ENCODE measurements around the gene CCDC120.

Gene CCDC120

DNA sequence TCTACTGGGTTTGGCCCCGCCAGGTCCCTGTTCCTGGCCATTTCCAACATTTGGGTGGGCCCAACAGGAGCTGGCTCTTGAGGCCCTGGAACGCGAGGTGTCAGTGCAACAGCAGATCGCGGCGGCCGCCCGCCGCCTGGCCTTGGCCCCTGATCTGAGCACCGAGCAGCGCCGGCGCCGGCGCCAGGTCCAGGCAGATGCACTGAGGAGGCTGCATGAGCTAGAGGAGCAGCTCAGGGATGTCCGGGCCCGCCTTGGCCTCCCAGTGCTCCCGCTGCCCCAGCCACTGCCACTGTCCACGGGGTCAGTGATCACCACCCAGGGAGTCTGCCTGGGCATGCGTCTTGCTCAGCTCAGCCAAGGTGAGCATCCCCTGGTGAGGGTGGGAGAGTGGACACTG is 5.5 kb downstream of the CCDC120 start:
- DNase-seq, result no peak

DNA sequence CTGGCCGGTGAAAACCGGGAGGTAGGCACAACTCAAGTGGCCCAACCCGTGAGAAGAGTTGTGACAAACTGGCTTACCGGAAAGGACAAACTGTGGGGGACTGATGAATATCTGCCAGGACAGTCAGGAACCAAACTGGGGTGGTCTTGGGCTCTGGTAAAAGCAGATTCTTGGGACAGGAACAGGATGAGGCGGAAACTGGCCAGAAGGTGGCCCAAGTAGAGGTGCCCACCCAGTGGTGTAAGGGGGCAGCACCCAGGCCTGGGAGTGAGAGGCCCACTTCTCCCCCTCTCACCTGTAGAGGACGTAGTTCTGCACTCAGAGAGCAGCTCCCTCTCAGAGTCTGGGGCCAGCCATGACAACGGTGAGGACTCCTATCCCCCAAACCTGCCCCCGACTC is 5.9 kb downstream of the CCDC120 start:
- no peak for DNase-seq

DNA sequence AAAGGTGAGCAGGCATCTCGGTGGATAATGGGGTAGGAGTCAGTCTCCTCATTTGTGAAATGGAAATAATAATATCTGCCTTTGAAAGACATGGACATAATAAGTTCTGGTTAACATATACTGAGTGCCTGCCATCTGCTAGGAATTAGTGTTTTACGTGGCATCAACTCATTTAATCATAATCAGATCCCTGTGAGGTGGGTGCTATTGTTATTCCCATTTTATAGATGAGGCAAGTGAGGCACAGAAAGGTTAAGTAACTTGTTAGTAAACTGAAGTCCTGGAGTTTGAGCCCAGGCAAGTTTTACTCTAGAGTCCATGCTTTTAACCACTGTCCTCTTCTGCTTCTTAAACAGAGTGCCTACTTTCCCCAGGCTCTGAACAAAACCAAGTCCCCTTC is 7.5 kb downstream of the CCDC120 start:
- no peak for DNase-seq

DNA sequence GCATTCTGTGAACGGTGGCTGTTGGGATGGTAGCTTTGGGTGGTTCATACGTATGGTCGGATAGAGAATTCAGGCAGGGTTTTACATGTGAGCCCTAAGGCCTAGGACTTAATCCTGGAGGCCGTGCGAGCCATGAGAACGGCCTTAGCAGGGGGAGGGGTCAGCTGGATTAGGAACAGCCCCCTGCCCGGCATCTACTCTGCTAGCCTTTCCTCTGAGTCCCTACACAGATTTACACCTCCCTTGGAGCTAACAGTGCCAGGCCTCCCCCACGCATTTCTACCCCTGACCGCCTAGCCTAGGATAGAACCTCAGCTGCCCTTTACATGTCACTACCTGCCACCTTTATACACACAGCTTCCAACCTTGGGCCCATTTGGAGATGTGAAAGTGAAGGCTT is 7.9 kb downstream of the CCDC120 start:
- DNase-seq, result no peak

DNA sequence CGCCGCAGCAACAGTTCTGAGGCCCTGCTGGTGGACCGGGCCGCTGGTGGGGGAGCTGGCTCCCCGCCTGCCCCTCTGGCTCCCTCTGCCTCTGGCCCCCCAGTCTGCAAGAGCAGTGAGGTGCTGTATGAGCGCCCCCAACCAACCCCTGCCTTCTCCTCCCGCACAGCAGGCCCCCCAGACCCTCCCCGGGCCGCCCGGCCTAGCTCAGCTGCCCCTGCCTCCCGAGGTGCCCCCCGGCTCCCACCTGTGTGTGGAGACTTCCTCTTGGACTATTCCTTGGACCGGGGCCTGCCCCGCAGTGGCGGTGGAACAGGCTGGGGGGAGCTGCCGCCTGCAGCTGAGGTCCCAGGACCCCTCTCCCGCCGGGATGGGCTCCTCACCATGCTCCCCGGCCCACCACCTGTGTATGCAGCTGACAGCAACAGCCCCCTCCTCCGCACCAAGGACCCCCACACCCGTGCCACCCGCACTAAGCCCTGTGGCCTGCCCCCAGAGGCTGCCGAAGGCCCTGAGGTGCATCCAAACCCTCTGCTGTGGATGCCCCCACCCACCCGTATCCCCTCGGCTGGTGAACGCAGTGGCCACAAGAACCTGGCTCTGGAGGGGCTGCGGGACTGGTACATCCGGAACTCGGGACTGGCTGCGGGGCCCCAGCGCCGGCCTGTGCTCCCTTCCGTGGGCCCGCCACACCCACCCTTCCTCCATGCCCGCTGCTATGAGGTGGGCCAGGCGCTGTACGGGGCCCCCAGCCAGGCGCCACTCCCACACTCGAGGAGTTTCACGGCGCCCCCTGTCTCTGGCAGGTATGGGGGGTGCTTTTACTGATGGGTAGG is 8.7 kb downstream of the CCDC120 start:
- no peak for DNase-seq

DNA sequence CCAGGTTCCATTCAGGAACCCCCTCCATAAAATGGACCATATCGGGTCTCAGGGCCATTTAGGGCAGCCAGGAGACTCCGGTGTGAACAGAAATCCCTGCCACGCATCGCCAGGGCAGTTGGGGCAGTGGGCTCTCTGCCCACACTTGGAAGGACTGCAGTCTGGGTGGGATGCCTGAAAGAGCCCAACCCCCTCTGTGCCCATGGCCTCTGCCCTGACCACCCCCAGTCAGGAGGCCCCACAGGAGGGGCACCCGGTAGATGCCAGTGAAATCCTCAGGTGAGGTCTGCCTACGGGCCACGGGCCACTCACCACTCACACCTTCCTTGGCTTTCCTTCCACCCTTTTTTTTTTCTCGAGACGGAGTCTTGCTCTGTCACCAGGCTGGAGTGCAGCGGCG is 10.2 kb downstream of the CCDC120 start:
- DNase-seq, result no peak

DNA sequence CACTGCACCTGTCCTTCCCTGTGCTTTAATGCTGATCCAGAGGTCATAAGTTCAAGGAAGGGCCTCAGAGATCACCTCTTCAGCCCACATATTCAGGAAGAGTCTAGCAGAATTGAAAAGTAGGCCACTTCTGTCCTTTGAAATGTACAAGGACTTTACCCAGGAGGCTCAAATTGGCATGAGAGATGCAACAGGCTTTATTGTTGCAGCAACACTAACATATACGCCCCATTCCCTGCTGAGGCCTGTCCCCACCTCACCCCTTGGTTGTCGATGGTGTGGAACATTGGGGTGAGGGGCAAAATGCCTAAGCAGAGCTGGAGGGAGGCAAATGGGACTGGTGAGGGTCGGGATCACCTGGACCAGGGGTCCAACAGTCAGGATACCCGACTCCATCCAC is 12.2 kb downstream of the CCDC120 start:
- no peak for DNase-seq

DNA sequence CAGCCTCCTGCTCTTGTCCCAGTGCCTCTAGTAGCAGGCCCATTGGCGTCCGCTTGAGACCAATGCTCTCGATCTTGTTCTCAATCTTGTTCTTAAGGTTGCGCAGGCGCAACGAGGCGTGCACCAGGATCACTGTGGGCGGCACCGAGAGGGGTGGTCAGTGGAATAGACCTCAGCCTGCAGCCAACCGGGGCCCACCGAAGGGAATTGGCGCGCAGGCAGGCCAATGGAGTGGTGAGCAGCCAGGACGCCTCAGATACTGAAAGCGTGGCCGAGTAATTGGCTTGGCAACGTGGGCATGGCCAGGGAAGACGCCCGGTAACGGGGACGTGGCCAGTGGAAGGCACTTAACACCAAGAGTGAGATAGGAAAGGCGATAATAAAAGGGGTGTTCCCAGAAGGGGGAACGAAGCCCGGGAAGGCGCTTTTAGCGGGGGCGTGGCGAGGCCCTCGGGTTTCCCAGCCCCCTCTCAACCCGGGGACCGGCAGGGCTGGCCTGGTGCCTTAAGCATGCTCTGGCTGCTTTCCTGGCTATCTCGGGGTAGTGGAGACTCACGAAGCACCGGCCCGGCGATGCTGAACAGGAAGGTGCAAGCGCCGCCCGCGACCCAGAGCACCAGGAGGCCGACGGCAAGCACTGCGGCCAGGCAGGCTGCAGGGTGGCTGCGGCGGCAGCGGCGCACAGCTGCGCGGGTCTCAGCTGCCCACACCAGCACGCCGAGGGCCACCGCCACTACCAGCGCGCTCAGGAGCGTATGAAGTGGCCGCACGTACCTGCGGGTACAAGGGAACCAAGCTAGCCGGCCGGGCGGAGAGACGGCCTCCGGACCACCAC is 13.3 kb downstream of the CCDC120 start:
- DNase-seq, result no peak

DNA sequence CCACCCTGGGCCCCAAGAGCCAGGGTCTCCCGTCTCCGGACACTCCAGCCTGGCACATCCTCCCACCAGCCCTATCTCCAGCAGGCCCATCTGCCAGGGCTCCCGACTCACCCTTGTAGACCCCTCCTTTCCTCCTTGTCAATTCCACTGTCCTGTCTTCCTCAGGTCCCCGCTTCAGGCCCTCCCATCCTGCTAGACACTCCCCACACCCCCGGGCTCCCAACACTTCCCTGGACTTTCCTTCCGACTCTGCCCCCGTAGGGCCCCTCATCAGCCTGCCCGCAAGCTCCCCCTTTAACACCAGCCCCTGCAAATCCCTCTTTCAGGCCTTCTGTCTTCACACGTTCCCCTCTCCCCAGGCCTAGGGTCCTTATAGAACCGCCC is 13.9 kb downstream of the CCDC120 start:
- no peak for DNase-seq

DNA sequence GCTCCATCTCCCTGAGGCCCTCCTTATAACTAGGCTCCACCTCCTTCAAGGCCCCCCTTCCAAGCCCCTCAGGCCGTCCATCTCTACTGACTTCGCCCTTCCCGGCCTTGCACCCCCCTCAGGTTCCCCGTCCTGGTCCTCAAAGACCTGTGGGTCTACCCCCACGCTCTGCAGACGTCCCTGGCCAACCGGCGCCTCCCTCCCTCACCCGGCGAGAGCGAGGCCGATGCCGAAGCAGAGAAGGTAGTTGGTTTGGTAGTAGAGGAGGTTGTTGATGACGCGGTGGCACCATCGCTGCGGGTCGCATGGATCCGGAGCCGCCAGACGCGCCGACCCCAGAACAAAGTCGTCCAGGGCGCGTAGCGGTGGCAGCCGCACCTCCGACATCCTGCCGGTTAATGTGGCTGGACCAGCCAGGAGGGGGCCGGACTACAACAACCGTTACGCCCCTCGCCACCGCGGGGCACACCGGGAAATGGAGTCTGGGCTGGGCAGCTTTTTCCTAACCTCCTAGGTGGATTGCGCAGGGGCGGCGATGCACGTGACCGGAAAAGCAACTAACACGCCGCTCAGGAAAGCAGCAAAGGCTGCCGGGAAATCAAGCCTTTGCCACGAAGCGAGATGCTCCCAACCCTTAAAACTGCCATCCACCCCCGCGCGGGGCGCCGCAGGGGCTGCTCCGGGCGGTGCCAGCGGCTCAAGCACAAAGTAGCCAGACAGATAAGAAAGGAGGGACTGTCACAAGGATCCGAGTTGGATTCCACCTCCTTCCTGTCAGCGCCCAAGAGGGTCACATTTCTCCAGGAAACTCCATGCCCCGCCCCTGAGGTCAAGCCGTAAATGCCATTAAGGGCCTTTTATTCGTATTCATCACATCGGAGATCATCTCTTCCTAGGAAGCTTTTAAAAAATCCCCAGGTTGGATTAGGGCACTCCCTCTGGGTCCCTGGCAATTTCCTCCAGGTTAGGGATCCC is 15.1 kb downstream of the CCDC120 start, which contains the start of gene PRAF2:
Gene PRAF2, minus strand, starts transcription at position 402 of the 975 bp plus-strand sequence. Its CDS starts 15 bp downstream, at position 387.
- DNase-seq, result peak; percentile 87 to 93

DNA sequence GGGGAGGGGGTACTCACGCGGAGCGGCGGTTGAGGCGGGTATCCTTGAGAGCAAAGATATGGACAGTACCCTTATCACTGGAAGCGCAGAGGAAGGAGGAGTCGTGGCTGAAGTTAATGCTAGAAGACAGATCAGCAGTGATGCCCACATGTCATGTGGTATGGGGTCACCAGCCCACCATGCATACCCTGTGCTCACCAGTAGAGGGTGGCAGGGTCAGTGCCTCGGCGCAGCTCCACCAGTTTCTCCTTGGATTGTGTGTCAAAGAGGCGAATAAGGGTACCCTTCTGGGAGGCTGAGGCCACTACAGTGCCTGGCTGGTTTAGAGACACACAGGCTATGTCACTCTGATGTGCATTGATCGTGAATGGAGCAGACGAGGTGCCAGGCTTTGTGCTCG is 16.5 kb downstream of the CCDC120 start:
- no peak for DNase-seq

DNA sequence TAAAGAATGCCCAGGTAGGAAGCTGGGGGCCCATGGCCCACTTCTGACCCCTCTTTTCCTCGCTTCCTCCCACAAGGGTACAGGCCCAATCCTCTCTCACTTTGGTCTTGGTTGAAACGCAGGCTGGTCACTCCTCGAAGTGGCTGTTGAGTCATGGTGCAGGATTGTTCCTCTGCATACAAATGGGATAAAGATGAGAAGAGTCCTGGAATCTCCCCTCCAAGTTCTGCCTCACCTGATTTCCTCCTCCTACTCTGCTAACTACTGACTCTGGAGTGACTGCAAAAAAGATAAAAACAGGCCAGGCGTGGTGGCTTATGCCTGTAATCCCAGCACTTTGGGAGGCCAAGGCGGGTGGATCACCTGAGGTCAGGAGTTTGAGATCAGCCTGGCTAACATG is 19.1 kb downstream of the CCDC120 start:
- no peak for DNase-seq

DNA sequence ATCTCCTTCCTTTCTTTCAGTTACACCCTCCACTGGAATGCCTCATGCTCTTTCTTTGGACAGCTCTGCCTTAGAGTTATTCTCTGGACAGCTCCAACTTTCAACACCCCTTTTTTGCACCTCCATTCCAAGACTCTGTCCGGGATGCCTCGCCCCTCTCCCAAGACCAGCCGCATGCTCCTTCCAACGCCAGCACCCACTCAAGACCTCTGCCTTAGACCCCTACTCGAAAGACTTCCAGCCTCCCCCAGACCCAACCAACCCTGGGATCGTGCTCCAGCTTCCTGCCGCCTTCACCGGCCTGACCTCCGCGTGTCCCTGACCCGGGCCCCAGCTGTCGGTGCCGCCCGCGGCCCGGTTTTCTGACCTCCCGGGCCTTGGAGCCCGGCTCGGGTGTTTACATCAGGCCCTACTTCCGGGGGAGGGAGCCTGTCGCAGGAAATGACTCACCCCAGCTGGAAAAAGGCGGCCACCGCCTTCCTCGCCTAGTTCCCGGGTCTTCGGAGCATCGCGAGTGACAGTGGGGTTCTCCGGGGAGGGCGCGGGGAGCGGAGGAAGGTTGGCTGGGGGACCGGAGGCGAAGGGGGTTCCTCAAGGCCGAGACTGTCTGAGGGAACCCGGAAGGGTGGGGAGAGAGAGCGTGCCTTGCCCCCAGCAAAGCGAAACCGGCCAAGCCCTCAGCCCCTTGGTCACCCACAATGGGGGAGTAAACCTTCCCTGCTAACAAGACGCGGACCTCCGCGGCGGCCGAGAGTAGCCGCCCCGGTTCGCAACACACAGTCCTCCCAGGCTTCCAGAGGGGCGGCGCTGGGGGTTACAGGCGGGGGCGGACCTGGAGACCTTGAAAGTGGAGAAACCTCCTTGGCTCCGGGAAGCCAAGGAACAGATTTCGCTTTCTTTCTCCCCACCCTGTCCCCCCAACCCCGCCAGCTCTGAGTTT is 21.0 kb downstream of the CCDC120 start, which contains the start of gene WDR45:
Gene WDR45, minus strand, starts transcription at position 399 of the 940 bp plus-strand sequence. CDS start 1,792 bp downstream, outside the sequence.
- peak; percentile 14 to 45 for DNase-seq

DNA sequence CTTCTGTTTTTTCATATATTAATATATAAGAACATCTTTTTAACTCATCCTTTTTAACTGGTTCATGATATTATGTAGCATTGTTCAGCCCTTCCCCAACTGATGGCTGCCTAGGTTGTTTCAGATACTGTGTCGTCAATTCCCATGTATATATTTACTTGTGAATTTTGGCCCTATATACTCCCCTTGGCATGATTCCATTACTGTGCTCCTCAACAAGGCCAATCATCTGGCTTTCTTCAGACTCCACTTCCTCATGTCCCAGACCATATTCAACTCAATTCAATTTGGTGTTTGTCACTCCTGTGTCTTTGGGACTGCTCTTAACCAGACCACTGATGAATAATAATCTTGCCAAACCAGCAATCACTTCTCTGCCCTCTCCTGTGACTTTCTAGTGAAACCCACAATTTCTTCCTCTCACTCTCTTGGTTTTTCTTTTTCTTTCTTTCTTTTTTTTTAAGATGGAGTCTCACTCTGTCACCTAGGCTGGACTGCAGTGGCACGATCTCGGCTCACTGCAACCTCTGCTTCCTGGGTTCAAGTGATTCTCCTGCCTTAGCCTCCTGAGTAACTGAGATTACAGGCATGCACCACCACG is 23.6 kb downstream of the CCDC120 start:
- no peak for DNase-seq

DNA sequence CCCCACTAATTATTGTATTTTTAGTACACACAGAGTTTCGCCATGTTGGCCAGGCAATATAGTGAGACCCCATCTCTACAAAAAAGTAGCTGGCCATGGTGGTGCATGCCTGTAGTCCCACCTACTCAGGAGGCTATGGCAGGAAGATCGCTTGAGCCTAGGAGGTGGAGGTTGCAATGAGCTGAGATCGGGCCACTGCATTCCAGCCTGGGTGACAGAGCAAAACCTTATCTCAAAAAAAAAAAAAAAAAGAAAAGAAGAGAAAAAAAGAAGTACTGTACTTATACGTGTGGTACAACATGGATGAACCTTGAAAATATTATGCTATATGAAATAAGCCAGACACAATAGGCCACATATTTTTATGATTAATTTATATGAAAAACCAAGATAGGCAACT is 30.8 kb downstream of the CCDC120 start:
- no peak for DNase-seq

DNA sequence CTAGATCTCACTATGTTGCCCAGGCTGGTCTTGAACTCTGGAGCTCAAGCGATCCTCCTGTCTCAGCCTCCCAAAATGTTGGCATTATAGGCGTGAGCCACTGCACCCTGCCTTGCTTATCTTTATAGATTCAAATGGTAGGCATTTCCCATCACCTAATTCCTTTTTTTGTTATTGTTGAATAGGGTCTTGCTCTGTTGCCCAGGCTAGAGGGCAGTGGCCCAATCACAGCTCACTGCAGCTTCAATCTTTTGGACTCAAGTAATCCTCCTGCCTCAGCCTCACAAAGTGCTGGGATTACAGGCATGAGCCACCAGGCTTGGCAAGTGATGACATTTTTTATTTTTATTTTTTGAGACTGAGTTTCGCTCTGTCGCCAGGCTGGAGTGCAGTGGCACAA is 37.6 kb downstream of the CCDC120 start:
- no peak for DNase-seq

DNA sequence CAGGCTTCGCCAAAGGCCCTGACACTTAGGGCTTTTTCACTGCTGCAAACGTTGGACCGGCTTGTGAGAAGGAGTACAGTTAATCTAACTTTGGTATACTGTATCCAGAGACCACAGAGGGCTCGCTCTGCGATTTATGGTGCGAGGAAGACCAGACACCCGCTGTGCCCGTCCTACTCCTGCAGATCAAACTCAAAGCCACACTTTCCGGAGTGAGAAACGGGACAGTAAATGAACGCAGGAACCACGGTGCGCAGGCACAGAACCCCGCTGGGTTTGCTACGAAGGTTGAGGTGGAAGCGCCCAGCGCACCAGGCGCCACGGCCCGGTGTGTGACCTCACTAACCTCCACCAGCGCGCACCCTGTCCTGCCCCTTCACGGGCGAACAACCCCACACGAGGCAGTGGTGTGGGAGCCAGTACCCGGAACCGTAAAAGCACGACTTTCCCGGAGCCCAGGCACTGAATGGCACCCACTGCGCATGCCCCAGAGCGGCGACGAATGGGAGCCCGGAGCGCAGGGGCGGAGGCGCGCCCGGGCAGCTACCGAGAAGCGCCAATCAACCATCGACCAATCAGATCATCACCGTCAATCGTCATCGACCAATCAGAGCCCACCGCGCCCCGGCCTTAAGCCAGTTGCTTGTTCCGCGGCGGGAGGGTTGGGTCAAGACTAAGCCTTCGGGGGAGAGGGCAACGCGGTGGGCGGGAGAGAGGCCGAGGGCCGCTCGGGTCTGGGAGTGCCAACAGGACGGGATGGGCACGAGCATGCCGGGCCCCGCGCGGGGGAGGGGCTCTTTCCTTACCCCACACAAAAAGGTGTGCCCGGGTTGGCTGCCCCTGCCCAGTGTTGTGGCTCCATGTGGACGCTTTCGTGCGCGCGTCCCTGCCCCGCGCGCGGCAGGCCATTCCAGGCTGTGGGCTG is 42.2 kb downstream of the CCDC120 start:
- DNase-seq, result peak; percentile 92 to 95

DNA sequence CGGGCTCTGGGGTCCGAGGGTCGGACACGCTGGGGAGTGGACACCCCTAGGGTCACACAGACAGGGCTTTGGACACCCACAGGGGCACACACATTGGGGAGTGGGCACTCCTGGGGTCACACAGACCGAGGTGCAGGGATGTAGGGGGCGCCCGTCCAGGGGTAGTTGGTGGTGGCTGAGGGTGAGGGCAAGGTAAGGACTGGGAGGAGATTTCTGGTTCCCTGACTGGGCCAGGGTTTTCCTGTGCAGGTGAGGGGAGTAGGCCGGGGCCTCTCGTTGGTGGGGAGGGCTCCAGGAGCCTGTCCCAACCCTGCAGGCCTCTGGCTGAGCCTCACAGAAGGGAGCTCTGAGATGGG is 42.8 kb downstream of the CCDC120 start:
- DNase-seq, result no peak

DNA sequence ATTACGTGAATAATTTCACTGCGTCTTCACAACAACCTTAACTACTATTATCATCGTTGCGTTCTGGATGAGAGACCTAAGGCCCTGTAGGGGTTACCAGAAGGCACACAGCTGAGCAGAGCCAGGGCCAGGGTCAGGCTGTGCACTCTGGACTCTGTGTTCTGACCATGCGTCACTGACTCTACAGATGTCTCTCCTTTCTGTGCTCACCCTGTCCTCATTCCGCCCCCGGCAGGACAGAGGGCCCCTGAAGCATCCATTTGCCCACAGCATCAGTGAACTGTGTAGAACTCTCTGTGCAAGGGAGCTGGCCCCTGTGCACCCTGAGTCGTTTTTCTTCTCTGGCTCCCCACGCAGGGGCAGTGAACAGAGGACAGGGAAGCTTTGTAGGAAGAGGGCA is 43.4 kb downstream of the CCDC120 start:
- no peak for DNase-seq

DNA sequence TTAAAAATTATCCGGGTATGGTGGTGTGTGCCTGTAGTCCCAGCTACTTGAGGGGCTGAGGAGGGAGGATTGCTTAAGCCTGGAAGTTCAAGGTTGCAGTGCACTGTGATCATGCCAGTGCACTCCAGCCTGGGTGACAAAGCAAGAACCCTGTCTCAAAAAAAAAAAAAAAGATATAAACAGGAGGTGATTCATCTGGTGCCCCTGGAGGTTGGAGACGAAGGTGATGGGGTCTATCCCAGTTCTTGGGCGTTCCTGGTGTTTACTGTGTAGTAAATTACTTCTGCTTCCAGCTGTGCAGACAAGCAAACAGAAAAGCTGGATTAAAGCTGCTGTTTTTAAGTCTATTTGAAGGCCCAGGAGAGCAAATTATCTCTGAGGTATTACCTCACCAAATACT is 44.8 kb downstream of the CCDC120 start:
- no peak for DNase-seq

Measured in NCI-H2081 (cell line).